ENCODE data around the gene TLE5.

- no peak for TF ChIP-seq REST (IDR thresholded peaks at IDR 0.05; ENCODE audit: insufficient replicate concordance, low read depth)
- no peak for TF ChIP-seq CTCF (IDR thresholded peaks at IDR 0.05; ENCODE audit: insufficient read depth, low read length)
- no peak; the same call in 1 of the 2 replicates for TF ChIP-seq POLR2AphosphoS5 (IDR thresholded peaks at IDR 0.05; ENCODE audit: low read depth)
Observed at GRCh38 chr19:3035542-3036118, 26.7 kb downstream of the TLE5 start.
